SK-N-SH treated with all-trans-retinoic acid at 6 μM for 48 hours (cell line): ENCODE data around the gene SPATA2L.

Experiments
- ATAC-seq: fragments of 200-7000 bp; cut with Tn5 transposase; 3 replicates; pipeline ENCODE4 v1.9.1; 2020; ENCODE audit warnings: mild to moderate bottlenecking, moderate library complexity
- ARNTL ChIP-seq: fragments of 450-650 bp; formaldehyde crosslinking; IDR thresholded peaks from 2 replicates; pipeline ENCODE4 v1.5.0; 2020; ENCODE audit warnings: low read depth, mild to moderate bottlenecking, moderate library complexity, borderline replicate concordance
- CREB5 ChIP-seq: fragments of 250-450 bp; sonication (Bioruptor Pico); IDR thresholded peaks from 2 replicates; pipeline ENCODE4 v1.5.1; 2020; ENCODE audit warnings: low read depth, mild to moderate bottlenecking, moderate library complexity
- CSRNP3 ChIP-seq: fragments of 250-450 bp; sonication (Bioruptor Pico); IDR thresholded peaks from 2 replicates; pipeline ENCODE4 v1.5.1; 2021; ENCODE audit warnings: mild to moderate bottlenecking, moderate library complexity
- ESRRG ChIP-seq: fragments of 250-450 bp; sonication (Bioruptor Pico); IDR thresholded peaks from 2 replicates; pipeline ENCODE4 v1.6.1; 2021; ENCODE audit warnings: mild to moderate bottlenecking
- GLIS3 ChIP-seq: fragments of 250-450 bp; sonication (Bioruptor Pico); IDR thresholded peaks from 2 replicates; pipeline ENCODE4 v1.5.0; 2020; ENCODE audit warnings: mild to moderate bottlenecking, moderate library complexity
- ISL1 ChIP-seq: fragments of 250-450 bp; sonication (Bioruptor Pico); IDR thresholded peaks from 2 replicates; pipeline ENCODE4 v2.1.2; 2022; ENCODE audit warnings: mild to moderate bottlenecking, moderate library complexity
- PATZ1 ChIP-seq: fragments of 250-450 bp; sonication (Bioruptor Pico); IDR thresholded peaks from 2 replicates; pipeline ENCODE4 v1.8.0; 2020; ENCODE audit warnings: mild to moderate bottlenecking, moderate library complexity, borderline replicate concordance
- POU6F1 ChIP-seq: fragments of 250-450 bp; sonication (Bioruptor Pico); IDR thresholded peaks from 2 replicates; pipeline ENCODE4 v1.8.0; 2021; ENCODE audit warnings: low read depth, mild to moderate bottlenecking, moderate library complexity, borderline replicate concordance
- RARB ChIP-seq: fragments of 250-450 bp; sonication (Bioruptor Pico); IDR thresholded peaks from 2 replicates; pipeline ENCODE4 v1.8.0; 2021; ENCODE audit warnings: mild to moderate bottlenecking, moderate library complexity
- SNAI2 ChIP-seq: fragments of 250-450 bp; sonication (Bioruptor Pico); IDR thresholded peaks from 2 replicates; pipeline ENCODE4 v1.5.0; 2020; ENCODE audit warnings: mild to moderate bottlenecking, moderate library complexity
- TCF4 ChIP-seq: fragments of 250-450 bp; sonication (Bioruptor Pico); IDR thresholded peaks from 2 replicates; pipeline ENCODE4 v1.8.0; 2021; ENCODE audit warnings: mild to moderate bottlenecking, moderate library complexity, borderline replicate concordance
- TOX ChIP-seq: fragments of 250-450 bp; sonication (Bioruptor Pico); IDR thresholded peaks from 2 replicates; pipeline ENCODE4 v1.8.0; 2021; ENCODE audit warnings: mild to moderate bottlenecking, moderate library complexity, borderline replicate concordance
- TSHZ2 ChIP-seq: fragments of 250-450 bp; sonication (Bioruptor Pico); IDR thresholded peaks from 2 replicates; pipeline ENCODE4 v1.5.0; 2020; ENCODE audit warnings: mild to moderate bottlenecking, moderate library complexity
- ZC3H10 ChIP-seq: fragments of 250-450 bp; sonication (Bioruptor Pico); IDR thresholded peaks from 2 replicates; pipeline ENCODE4 v1.5.1; 2021; ENCODE audit warnings: mild to moderate bottlenecking, moderate library complexity
- ZFP3 ChIP-seq: fragments of 250-450 bp; sonication (Bioruptor Pico); IDR thresholded peaks from 2 replicates; pipeline ENCODE4 v1.5.0; 2020; ENCODE audit warnings: mild to moderate bottlenecking, moderate library complexity
- ZFP30 ChIP-seq: fragments of 450-650 bp; formaldehyde crosslinking; IDR thresholded peaks from 2 replicates; pipeline ENCODE4 v1.5.0; 2022; ENCODE audit warnings: mild to moderate bottlenecking, moderate library complexity
- ZNF565 ChIP-seq: fragments of 450-650 bp; formaldehyde crosslinking; conservative IDR thresholded peaks from 2 replicates; pipeline ENCODE4 v1.5.0; 2020; ENCODE audit warnings: low read depth, mild to moderate bottlenecking, moderate library complexity
- ZNF8 ChIP-seq: fragments of 450-650 bp; formaldehyde crosslinking; IDR thresholded peaks from 2 replicates; pipeline ENCODE4 v1.5.0; 2020; ENCODE audit warnings: mild to moderate bottlenecking, moderate library complexity

Gene SPATA2L

GRCh38 chr16:89729293-89729692, 27.8 kb upstream of the SPATA2L start (continued):
- TF ChIP-seq PATZ1 (CRISPR knock-in tag) (no peak), ZFP30 (CRISPR knock-in tag) (no peak), TOX (CRISPR knock-in tag) (no peak)

- ATAC-seq, result no peak
- TF ChIP-seq CSRNP3 (CRISPR knock-in tag) (no peak), POU6F1 (CRISPR knock-in tag) (no peak), ESRRG (CRISPR knock-in tag) (no peak), TCF4 (CRISPR knock-in tag) (no peak), ZFP30 (CRISPR knock-in tag) (no peak), TOX (CRISPR knock-in tag) (no peak), PATZ1 (CRISPR knock-in tag) (no peak), GLIS3 (CRISPR knock-in tag) (no peak), ZNF565 (CRISPR knock-in tag) (no peak), ISL1 (CRISPR knock-in tag) (no peak), ARNTL (no peak), SNAI2 (CRISPR knock-in tag) (no peak), ZFP3 (CRISPR knock-in tag) (no peak), ZC3H10 (no peak), RARB (CRISPR knock-in tag) (no peak), TSHZ2 (CRISPR knock-in tag) (no peak), ZNF8 (CRISPR knock-in tag) (no peak), CREB5 (no peak)
Observed at GRCh38 chr16:89727406-89728120, 26.1 kb upstream of the SPATA2L start.
